A549 treated with ZK216348 at 1 μM for 4 hours (cell line): ENCODE data around the gene TNFAIP8L3. TPM values are rescaled to one million over a fixed set of nuclear protein-coding genes. Genes with fewer than 3 reads are reported as not detected.

ENCODE experiments used
- total RNA-seq: library from RNA; stranded (reverse); fragments of 200-300 nt; extraction: Qiagen RNA extraction; gene quantifications from 5 replicates; pipeline ENCODE4 v1.2.3, GENCODE V29; 2022; ENCODE audit warnings: low read depth

Gene TNFAIP8L3
- total RNA-seq: 13.1 to 22.4 TPM (median 16.4 TPM) in 5 replicates

DNA sequence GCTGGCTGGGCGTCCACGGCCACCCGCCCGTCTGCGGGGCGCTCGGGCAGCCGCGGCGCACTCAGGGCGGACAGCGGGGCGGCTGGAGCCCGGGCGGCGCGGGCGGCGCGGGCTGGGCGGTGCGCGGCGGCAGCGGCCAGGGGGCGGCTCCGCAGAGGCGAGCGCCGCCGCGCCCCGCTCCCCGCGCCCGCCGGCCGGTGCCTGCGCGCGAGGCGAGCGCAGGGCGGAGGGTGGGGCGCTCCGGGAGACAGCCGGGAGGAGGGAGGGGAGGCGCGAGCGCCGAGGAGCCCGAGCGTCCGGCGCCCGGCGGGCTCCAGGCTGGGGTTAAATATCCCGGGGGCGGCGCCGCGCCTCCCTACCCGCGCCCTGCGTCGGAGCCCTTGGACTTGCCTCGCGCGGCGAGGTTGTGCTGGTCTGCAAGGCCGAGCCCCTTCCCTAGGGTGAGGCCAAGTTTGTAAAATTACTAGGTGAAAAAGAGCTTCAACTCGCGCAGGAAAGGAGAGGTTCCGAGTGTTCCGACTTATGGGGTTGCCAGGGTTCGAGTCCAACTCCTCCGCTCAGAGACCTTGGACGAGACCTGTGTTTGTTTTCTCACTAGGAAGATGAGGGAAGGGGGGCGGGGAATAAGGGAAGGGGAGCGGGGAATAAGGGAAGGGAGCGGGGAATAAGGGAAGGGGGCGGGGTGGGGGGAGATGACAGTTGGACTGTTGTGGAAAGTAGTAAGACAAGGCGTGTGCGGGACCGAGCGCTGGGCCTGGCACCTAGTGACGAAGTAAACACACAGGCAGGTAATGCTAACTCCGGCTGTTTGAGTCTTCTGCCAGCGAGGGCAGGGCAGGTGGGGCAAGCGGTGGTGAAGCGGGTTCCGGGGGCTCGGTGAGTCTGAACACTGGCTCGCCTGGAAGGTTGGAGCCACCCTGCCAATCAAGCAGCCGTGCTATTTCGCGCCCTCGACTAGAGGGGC lies at the start of gene TNFAIP8L3:
Gene TNFAIP8L3 (minus strand): TSS at position 301 of the 964 bp plus-strand sequence. CDS start 311 bp downstream, outside the sequence.

Other genes starting within 250 kb of the TNFAIP8L3 start
- gene AP4E1, start 186.2 kb downstream of the TNFAIP8L3 start, total RNA-seq: 5.1 to 10.0 TPM (median 9.7 TPM) in 5 replicates
- gene CYP19A1, start 243.7 kb upstream of the TNFAIP8L3 start, total RNA-seq: 0.14 to 0.30 TPM (median 0.18 TPM) in 5 replicates
- gene GLDN, start 246.7 kb upstream of the TNFAIP8L3 start, total RNA-seq: not detected in 5 replicates